Activated CD4-positive, alpha-beta T cell treated with anti-CD3 and anti-CD28 coated beads for 1 hour (primary cell): ENCODE measurements around the gene DYNLRB1.
A peak's percentile ranks its signal among the peaks of the same experiment; 100 is the strongest.

ENCODE experiments used
- DNase-seq: peaks from one replicate; pipeline ENCODE4 v3.0.0-alpha.2; 2020

The DYNLRB1 gene

DNA sequence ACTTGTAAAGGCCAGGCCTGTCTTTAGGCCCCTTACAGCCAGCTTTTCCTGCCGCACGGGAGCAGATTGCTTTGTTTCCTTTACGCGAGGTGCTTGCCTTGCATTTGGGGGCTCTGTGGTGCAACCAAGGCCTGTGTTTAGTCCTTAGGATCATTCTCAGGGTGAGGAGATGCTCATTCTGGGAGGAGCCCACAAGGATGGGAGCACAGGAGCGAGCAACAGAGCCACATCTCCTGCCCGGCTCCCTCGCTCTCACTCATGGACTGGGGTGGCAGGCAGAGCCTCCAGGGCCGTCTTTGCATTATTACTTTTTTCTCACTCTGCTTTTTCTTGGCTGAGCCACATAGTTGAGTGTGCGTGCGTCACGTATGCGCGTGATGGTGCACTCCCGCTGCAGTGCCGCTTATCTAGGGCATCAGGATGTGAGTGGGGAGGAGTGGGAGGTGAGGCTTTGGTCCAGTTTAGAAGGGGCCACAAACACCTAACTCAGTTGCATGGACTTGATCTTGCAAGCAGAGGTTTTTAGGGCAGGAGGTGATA, 19.1 kb downstream of the DYNLRB1 start:
- no peak for DNase-seq

DNA sequence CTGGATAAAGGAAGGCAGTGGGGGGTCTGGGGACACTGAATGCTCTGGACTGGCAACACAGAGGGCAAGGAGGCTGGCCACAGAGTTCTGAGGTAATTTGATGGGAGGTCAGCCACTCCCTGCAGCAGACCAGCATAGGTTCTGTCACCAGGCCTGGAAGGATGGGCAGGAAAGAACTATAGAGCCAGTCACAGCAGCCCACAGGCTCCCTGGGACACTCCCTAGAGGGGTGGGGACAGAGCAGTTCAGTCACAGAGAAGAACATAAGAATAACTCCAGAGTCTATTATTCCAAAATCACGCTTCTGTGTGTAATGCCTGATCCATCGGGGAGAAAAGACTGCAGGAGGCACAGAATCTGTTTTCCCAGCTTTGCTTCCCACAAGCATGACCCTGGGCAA, 19.6 kb downstream of the DYNLRB1 start:
- no peak for DNase-seq

DNA sequence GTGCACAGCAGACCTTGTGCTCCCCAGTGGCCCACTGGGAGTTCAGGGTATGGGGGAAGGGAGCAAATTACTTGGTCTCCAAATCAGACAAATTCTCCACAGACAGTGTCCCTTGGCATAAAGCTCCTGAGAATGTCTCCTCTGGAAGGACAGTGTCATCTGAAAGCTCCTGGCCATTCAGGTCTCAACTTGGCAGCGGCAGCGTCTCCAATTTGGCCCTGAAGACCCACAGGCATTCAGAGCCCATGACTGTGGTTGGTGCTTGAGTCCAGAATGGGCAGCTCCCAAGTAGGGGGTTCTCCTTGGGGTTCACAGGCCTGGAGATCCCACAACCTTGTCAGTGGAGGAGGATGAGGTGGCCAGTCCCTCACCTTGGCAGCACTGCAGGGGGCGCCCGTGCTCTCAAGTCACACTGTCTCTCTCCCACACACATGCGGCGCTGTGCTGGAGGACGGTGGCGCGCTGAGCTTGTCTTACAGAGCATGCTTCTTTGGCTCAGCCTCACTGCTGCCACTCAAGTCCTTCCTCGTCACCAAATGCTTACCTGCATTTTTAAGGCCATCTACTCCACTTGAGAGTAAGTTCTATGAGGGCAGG, 20.7 kb downstream of the DYNLRB1 start:
- peak; percentile 27 for DNase-seq

DNA sequence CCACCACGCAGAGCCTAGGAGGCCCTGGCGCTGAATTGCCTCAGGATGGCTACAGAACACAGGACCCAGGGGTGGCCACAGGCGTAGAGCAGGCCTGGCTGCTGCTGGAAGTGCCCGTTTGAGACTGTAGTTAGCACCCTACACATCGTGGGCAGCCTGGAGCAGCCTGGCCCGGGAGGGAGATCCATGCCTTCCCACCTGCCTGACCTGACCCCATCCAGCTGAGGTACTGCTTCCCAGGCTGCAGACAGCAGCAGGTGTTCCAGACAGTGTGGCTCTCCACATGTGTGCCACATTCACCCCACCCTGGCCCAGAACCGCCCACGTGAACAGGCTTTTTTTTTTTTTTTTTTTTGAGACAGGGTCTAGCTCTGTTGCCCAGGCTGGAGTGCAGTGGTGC, 21.4 kb downstream of the DYNLRB1 start:
- DNase-seq: no peak

DNA sequence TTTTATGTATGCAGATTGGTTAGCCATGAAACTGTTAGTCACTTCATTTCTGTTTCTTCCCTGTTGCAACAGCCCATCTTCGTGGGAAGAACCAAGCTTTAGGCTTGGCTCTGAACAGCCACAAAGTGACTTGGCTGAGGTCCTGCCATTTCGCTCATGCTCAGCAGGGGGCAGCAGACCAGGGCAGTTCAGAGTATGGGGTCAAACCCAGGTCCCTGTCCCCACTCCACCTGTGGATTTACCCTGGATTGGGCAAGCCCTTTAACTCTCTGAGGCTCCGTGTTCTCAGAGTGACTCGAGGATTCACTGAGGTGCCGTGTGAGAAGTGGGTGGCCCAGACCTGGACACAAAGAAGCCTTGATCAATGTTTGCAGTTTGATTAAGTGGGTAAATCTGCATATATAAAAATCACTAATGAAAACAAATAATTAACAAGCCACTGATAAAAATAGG, 22.5 kb downstream of the DYNLRB1 start:
- peak; percentile 28 for DNase-seq

DNA sequence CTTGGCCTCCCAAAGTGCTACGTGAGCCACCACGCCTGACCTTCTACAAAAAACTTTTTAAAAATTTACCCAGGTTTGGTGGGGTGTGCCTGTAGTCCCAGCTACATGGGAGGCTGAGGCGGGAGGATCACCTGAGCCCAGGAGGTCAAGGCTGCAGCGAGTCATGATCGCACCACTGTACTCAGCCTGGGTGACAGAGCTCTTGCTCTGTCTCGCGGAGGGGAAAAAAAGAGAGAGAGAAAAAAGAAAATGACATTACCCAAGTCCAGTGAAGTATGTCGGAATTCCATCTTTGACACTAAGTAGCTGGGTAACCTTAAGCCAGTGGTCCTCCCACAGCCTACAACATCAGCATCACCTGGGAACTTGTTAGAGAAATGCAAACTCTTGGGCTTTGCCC, 23.5 kb downstream of the DYNLRB1 start:
- DNase-seq: no peak

DNA sequence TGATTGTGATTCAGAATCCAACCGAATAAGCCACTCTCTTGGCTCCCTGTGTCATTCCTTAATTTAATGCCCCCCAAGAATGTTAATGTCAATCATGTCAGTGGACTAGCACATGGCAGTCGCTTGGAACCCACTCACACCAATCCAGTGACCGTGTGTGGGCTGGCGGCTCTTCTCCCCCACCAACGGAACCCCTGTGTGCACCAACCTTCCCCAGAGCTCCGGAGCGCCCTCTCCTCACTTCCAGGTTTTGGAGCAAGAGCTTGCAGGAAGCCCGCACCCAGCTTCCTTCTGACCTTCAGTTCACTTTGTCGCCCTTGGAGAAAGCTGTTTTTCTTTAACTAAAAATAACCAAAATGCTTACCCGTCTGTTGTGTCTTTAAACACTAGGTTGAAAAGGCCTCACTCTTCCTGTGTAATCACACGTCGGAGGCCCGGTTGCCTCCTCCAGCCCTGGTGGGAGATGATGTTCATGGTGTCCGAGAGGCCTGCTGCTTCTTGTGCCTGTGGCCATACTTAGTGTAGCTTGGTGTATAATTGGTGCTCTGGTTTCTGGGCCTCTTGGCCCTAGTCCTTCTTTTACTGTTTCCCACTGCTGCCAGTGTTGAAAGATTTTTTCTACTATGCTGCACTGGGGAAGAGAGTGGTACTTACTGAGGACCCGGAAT, 24.5 kb downstream of the DYNLRB1 start:
- no peak for DNase-seq

DNA sequence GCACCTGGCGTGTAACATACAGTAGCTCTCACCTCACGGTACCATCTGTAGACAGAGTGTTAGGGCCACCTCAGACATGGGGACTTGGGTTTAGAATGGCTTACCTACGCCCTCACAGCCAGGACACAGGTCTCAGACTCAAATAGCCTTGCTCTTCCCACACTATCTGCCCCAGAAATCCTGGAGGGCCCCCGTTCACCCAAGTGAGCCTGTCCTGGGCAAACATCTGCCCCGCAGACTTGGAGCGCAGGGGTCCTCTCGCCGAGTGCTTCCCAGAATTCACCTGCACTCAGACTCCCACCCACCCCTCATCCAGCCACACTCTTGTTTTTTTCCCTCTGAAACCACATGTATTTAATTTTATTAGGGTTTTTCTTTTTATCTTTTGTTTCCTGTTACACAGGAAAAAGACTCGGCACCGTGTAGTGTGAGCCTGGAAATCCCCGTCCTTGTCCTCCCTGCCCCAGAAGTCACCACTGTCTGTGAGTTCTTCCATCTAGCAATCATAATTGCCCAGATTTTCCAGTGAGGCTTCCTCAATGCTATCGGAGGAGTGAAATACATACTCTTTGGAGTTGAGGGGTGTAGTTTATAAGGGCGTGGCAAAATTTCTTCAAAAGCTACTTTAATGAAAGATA, 25.2 kb downstream of the DYNLRB1 start:
- DNase-seq: no peak

DNA sequence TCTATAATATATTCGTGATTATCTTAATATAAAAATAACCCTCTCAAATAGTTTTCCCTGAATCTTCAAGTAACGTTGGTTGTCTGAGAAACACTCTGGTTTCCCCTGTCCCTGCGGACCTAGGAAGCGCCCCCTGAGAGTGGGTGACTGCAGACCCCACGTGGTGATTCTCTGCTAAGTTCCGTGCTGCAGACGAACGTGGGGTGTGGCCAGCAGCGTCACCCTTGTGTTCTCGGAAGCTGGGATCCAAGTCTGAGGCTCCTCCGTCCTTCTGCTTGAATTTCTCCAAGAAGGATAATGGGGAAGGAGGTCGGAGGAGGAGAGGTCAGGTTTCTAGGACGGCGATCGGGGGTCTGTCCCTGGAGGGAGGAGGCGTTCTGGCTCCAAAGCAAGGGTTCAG, 25.7 kb downstream of the DYNLRB1 start:
- no peak for DNase-seq

DNA sequence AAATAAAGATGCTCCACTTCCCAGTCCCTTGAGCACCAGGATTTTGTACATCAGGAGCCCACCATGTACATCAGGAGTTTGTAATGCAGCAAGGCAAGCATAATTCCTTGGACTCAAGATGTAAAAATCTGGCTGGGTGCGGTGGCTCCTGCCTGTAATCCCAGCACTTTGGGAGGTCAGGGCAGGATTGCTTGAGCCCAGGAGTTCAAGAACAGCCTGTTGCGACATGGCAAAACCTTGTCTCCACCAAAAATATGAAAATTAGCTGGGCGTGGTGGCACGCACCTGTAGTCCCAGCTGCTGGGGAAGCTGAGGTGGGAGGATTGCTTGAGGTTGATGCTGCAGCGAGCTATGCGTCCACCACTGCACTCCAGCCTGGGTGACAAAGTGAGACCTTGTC, 26.2 kb downstream of the DYNLRB1 start:
- DNase-seq: no peak

DNA sequence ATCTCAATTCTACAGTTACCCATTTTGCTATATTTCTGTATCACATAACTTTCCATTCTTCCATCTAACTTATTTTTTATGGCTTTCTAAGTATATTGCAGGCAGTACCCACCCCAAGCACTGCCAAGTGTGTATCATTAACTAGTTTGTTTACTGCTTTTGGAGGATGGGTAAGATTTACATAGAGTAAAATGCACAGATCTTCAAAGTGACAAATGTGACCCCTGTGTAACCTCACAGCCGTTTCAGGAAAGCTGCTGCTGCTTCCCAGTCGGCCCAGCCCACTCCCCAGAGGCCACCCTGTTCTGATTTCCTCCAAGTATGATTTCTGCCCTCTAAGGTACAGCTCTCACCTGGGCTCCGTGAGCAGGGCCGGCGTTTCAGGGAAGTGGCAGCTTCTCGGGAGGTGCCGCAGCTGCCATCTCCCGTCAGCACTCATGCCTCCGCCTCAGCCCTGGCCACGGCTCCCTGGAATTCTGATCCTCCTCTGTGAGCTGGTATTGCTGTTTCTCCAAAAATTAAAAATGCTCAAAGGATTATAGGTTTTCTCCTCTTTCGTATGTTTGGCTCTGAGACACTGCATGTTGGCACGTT, 27.3 kb downstream of the DYNLRB1 start:
- no peak for DNase-seq

DNA sequence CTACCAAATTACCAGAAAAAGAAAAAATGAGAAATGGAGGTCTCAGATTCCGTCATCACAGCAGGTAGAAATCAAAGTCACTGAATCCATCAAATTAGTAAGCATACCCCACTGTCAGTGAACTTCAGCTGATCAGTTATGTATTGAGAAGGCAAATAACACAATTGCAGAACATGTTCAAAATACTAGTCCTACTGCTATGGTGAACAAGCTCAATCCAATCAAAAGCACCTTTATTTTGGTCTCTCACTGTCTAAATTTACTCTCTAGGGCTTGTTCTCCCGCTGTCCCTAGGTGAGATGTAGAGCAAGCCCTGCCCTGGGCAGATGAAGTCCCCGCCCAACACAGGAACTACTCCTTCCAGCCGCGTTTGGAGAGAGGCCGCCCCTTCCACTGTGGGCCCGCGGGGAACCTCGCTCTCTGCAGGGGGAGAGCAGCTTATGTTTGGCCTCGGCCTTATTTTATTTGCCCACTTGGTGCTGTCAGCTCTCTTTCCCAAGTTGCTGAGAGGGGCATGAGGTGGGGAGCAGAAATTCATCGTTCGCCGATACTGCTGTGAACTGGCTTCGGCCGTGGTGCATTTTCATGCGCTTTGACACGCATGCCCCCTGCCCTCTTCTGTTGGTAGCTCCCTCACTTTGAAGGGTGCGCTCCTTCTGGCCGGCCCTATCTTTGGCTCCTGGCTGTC, 28.0 kb downstream of the DYNLRB1 start:
- DNase-seq: no peak

DNA sequence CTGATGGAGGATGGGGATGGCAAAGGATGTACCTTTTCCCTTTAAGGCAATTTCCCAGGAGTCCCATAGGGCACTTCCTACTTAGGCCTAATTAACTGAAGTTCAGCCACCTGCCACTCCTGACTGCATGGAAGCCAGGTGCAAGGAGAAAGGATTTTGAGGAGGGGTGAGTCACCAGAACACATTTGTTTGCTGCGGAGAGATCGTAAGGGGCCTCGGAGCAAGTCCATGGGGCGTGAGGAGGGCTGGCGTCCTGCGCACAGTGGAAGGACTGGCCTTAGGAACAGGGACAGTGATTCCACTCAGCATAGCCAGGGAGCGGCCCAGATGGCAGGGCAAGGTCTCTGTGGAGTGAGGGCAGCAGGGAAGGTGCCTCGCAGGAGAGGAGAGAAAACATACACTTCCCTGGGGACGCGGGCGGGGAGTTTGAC, 30.5 kb downstream of the DYNLRB1 start:
- no peak for DNase-seq

DNA sequence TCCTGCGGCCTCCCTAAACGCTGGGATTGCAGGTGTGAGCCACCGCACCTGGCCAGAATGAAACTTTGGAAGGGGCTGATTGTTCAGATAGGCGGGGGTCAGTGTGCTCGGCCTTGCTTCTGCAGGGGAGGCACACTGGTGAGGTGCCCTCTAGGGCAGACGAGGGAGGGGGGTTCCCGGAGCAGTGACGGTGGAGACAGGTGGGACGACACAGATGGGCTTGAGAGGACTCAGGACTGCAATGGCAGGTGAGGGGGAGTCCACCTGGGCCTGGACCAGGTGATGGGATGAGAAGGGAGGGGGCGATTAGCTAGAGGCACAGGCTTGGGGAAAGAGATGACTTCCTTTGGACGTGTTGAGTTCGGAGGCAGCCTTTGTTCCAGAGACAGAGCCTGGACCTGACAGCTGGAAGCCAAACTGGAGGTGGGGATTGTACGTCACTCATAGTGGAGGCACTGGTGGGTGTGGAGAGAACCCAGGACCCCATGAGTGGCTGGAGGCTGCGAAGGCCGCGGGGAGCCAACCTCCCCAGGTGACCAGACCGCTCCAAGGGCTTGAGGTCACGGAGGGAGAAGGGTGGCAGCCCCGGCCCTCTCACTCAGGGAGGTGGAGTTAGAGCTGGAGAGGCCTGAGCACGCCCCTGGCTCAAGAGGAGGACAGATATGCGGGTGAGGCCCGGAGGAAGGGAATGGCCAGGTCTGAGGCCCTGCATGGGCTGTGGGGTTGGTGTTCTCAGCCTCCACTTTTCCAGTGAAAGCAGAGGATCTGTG, 31.8 kb downstream of the DYNLRB1 start:
- DNase-seq: no peak

DNA sequence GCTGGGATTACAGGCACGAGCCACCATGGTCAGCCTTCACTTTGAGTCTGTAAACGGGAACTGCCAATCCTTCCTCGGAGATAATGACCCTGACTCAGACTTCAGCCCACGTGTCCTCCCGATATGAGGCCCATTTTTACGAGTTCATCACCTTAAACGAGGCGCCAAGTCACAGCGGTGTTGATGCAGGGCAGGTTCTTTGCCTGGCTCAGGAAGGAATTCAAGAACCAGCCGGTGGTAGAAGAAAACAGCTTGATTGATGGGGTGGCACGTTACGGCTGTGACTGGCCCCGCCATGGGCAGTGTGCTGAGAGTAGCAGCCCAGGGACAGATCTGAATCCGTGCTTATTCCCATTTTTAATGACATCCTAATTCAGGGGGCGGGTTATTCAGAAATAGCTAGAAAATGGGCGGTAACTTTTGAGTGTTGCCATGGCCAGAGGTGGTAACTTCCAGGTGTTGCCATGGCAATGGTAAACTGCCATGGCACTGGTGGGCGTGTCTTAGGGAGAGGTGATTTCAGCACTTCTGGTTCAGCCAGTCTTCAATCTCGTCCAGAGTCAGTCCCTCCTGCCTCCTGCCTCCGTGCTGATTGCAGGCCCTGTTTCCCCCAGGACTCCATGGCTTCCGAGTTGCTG, 33.2 kb downstream of the DYNLRB1 start:
- no peak for DNase-seq

DNA sequence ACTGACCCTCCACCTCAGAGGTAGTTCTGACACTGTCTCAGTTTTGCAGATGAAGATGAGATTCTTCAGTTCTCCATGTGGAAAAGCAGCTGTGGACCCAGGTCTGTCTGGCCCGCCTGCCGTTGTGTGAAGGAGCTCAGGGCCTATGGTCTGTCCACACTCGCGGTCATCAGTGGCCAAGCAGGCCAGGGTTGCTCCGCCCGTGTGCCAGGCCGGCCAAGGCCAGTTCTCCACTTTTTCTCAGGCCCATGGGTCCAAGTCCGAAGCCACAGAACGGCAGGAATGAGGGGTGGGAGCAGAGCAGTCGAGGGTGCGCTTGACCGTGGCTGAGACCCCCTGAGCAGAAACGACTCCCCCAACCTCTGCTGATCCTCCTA, 33.7 kb downstream of the DYNLRB1 start:
- DNase-seq: no peak

DNA sequence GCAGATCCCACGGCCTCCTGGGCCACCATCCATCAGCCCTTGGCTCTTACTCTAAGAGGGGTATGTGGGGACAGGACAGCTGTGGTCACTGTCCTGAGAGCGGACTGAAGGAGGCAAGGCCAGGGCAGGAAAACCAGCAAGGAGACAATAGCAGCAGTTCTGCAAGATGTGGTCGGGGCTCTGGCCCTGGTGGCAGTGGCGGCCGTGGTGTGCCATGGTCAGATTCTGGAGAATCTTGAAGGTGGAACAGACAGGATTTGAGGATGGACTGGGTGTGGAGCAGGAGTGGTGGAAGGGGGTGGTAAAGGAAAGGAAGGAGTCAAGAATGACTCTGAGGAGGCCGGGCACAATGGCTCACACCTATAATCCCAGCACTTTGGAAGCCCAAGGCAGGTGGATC, 36.3 kb downstream of the DYNLRB1 start:
- DNase-seq: no peak

DNA sequence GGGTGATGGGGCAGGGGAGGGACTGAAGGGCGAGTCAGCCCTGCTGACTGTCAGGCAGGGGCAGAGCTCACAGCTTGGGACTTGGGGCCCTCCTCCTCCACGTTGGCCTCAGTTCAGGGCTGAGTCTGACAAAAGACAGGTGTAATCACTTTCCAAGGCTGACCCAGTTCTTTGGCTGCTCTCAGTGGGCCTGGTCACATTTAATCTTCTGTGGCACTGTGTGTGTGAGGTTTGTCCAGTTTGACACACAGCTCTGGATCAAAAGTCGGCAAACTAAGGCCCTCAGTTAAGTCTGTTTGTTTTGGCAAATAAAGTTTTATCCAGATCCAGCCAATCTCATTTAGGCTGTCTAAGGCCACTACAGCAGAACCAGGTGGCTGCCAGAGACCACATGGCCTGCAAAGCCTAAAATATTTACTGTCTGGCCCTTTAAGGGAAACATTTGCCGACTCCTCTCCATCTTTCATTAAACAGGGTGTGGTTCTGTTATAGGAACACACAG, 37.2 kb downstream of the DYNLRB1 start:
- no peak for DNase-seq

DNA sequence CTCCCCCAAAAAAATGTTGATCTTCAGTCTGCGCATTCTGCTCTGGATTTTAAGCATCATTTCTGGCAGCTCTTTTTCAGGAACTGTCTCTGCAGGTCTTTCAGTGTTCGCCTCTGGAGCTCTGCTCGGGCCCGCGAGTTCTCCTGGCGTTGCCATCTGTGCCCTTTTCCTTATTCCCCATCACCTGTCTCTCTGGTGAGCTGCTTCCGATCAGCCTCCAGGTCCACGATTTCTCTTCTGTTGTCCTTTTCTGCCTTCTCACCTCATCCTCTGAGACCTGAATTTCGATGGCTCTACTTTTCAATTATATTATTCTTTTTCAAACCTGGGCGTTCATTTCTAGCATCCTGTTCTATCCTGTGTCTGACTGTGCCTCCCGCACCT, 41.7 kb downstream of the DYNLRB1 start:
- no peak for DNase-seq

DNA sequence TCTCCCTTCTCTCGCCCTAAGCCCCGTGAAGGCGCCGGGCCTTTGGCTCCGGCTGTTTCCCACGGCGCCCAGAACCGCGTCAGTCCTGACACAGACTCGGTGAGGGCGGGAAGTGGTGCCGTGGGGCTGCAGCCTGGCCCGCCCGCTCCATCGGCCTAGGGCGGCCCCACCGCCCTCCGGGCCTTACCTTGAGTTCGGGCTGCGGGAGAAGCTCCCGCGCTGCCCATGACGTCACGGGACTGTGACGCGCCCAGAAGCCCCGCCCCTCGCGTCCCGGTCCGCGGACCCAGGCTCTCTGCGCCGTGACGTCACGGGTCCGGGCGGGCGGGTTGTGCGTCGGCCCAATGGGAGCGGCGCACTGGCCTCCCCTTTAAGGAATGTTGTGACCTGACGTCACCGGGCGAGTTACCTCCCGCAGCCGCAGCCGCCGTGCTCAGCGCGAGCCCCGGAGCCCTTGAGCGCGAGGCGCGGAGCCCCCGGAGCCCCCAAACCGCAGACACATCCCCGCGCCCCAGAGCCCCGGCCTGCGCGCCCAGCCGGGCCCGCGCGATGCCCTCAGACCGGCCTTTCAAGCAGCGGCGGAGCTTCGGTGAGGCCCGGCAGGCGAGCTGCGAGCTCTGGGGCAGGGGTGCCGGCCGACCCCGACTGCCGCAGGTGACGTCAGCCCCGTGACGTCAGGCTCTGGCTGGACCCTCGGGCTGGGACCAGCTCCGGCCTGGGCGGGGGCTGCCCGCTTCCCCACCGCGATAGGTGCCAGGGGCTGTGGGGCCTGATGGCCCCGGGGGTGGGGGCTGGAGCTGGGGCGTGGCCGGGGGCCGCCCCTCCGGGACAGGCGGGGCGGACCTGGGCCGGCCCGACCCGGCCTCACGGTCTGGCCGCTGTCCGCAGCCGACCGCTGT, 42.3 kb downstream of the DYNLRB1 start, which contains the start of gene MAP1LC3A:
Gene MAP1LC3A (plus strand): TSS at position 399 of the 899 bp plus-strand sequence. CDS start 151 bp downstream, at position 550.
- peak; percentile 92 for DNase-seq
